ENCODE data around the gene HOXB6.

Gene HOXB6

GRCh38 chr17:48552466-48553189, 52.2 kb downstream of the HOXB6 start:
- DNase-seq (ENCODE audit: low read depth), result no peak

- DNase-seq (ENCODE audit: low read depth), result no peak
Observed at GRCh38 chr17:48551596-48552465, 53.0 kb downstream of the HOXB6 start.

GRCh38 chr17:48551214-48551555, 53.6 kb downstream of the HOXB6 start:
- no peak for DNase-seq (ENCODE audit: low read depth)

GRCh38 chr17:48550502-48551213, 54.1 kb downstream of the HOXB6 start:
- DNase-seq (ENCODE audit: low read depth), result no peak

GRCh38 chr17:48549914-48550501, 54.8 kb downstream of the HOXB6 start:
- no peak for DNase-seq (ENCODE audit: low read depth)

GRCh38 chr17:48549281-48549630, 55.5 kb downstream of the HOXB6 start:
- no peak for DNase-seq (ENCODE audit: low read depth)

GRCh38 chr17:48548523-48549280, 56.1 kb downstream of the HOXB6 start:
- no peak for DNase-seq (ENCODE audit: low read depth)

GRCh38 chr17:48547808-48548522, 56.8 kb downstream of the HOXB6 start:
- no peak for DNase-seq (ENCODE audit: low read depth)

- DNase-seq (ENCODE audit: low read depth), result no peak
Observed at GRCh38 chr17:48546924-48547807, 57.6 kb downstream of the HOXB6 start.

- no peak for DNase-seq (ENCODE audit: low read depth)
Observed at GRCh38 chr17:48546137-48546923, 58.5 kb downstream of the HOXB6 start.
